GM19372 (cell line): Measurements from ENCODE around the gene TCEAL3.
"Not testable (repeated sequence)": the region's sequence is repeated elsewhere in the genome, so short reads cannot be mapped to it uniquely, and the experiment has no call there.

Source experiments
- ATAC-seq: cut with Tn5 transposase; IDR thresholded peaks from one replicate; pipeline ENCODE4 v1.9.1; 2021; ENCODE audit warnings: mild to moderate bottlenecking, low read depth, moderate library complexity; ENCODE audit not compliant: unreplicated experiment

Gene TCEAL3

DNA sequence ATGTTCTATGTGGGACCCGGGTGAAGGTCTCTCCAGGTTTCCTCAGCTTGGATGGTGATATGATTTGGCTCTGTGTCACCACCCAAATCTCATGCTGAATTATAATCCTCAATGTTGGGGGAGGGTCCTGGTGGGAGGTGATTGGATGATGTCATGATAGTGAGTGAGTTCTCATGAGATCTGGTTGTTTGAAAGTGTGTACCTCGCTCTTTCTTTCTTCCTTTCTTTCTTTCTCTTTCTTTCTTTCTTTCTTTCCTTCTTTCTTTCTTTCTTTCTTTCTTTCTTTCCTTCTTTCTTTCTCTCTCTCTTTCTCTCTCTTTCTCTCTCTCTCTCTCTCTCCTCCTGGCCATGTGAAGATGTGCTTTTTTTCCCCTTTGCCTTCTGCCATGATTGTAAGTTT lies 51.7 kb downstream of the TCEAL3 start:
- ATAC-seq = not testable (repeated sequence)
